ENCODE measurements around the gene FAT3. TPM values are rescaled to one million over a fixed set of nuclear protein-coding genes. Genes with fewer than 3 reads are reported as not detected.

FAT3 gene
- total RNA-seq, 3 donors from 2014 or later: 0.64 to 5.0 (median 0.66) TPM

- Histone ChIP-seq H3K4me3 (no peak overlapping the region), H3K27ac (no peak overlapping the region), H3K36me3 (no peaks in the 10 kb centered on the region), H3K9me3 (no peaks in the 10 kb centered on the region), H3K27me3 (no peaks in the 10 kb centered on the region), H3K4me1 (no peaks in the 10 kb centered on the region)
- intact Hi-C loops (cut with DNase I; ENCODE audit: low total_unique reads): no loop called here
- TF ChIP-seq POLR2AphosphoS5 (IDR thresholded peaks at IDR 0.05): no peak
- TF ChIP-seq CTCF (IDR thresholded peaks at IDR 0.05): no peak
- TF ChIP-seq POLR2A (IDR thresholded peaks at IDR 0.05): no peak
- no peak for DNase-seq (ENCODE audit: low spot score in 2 of 2)
Observed at GRCh38 chr11:92253945-92254344, 29.3 kb downstream of the FAT3 start.

- H3K4me1 ChIP-seq: no peaks in the 10 kb centered on the region
- no peaks in the 10 kb centered on the region for H3K36me3 ChIP-seq
- intact Hi-C loops (cut with DNase I; ENCODE audit: low total_unique reads): no loop called here
- no peaks in the 10 kb centered on the region for H3K9me3 ChIP-seq
- H3K27me3 ChIP-seq: no peaks in the 10 kb centered on the region
- no peak overlapping the region for H3K4me3 ChIP-seq
- no peak for DNase-seq (ENCODE audit: low spot score in 2 of 2)
- H3K27ac ChIP-seq: no peak overlapping the region
- TF ChIP-seq POLR2AphosphoS5 (IDR thresholded peaks at IDR 0.05) (no peak), POLR2A (IDR thresholded peaks at IDR 0.05) (no peak), CTCF (IDR thresholded peaks at IDR 0.05) (no peak)
Observed at GRCh38 chr11:92257536-92257935, 32.9 kb downstream of the FAT3 start.

GRCh38 chr11:92259861-92260260, 35.2 kb downstream of the FAT3 start:
- no peak for DNase-seq (ENCODE audit: low spot score in 2 of 2)
- Histone ChIP-seq H3K4me3 (no peak overlapping the region), H3K9me3 (no peaks in the 10 kb centered on the region), H3K4me1 (no peaks in the 10 kb centered on the region), H3K27me3 (no peaks in the 10 kb centered on the region), H3K36me3 (no peaks in the 10 kb centered on the region), H3K27ac (no peak overlapping the region)
- TF ChIP-seq POLR2AphosphoS5 (IDR thresholded peaks at IDR 0.05): no peak
- TF ChIP-seq POLR2A (IDR thresholded peaks at IDR 0.05): no peak
- TF ChIP-seq CTCF (IDR thresholded peaks at IDR 0.05): no peak
- intact Hi-C loops (cut with DNase I; ENCODE audit: low total_unique reads): no loop called here

GRCh38 chr11:92264350-92264749, 39.7 kb downstream of the FAT3 start:
- Histone ChIP-seq H3K4me3 (no peak overlapping the region), H3K9me3 (no peaks in the 10 kb centered on the region), H3K27ac (no peak overlapping the region), H3K36me3 (no peaks in the 10 kb centered on the region), H3K27me3 (no peaks in the 10 kb centered on the region), H3K4me1 (no peaks in the 10 kb centered on the region)
- intact Hi-C loops (cut with DNase I; ENCODE audit: low total_unique reads): no loop called here
- TF ChIP-seq POLR2AphosphoS5 (IDR thresholded peaks at IDR 0.05): no peak
- TF ChIP-seq CTCF (IDR thresholded peaks at IDR 0.05): no peak
- TF ChIP-seq POLR2A (IDR thresholded peaks at IDR 0.05): no peak
- DNase-seq (ENCODE audit: low spot score in 2 of 2): no peak

- Histone ChIP-seq H3K4me3 (no peak overlapping the region), H3K9me3 (no peaks in the 10 kb centered on the region), H3K27me3 (no peaks in the 10 kb centered on the region), H3K4me1 (no peaks in the 10 kb centered on the region), H3K36me3 (no peaks in the 10 kb centered on the region), H3K27ac (no peak overlapping the region)
- no peak for DNase-seq (ENCODE audit: low spot score in 2 of 2)
- intact Hi-C loops (cut with DNase I; ENCODE audit: low total_unique reads): loop anchor here (5.0 kb wide), 1 partner anchor 895 kb away; no protein-coding TSS in a partner anchor
- no peak for TF ChIP-seq POLR2AphosphoS5 (IDR thresholded peaks at IDR 0.05)
- no peak for TF ChIP-seq CTCF (IDR thresholded peaks at IDR 0.05)
- TF ChIP-seq POLR2A (IDR thresholded peaks at IDR 0.05): no peak
Observed at GRCh38 chr11:92266806-92267205, 42.2 kb downstream of the FAT3 start.
